Amygdala (tissue), 56 donors: ENCODE results near the gene MAEA.
"Not testable (repeated sequence)": the region's sequence is repeated elsewhere in the genome, so short reads cannot be mapped to it uniquely, and the experiment has no call there.

ENCODE experiments used
- DNase-seq, 56 donors: peaks; one replicate each; lab custom pipeline; 2025; lab: John Stamatoyannopoulos, UW

Gene MAEA

GRCh38 chr4:1330761-1331590 is 41.3 kb downstream of the MAEA start:
- no peak for DNase-seq

GRCh38 chr4:1331591-1332353 is 42.1 kb downstream of the MAEA start:
- no peak for DNase-seq

- DNase-seq = no peak
Measured at GRCh38 chr4:1332686-1333085, 43.0 kb downstream of the MAEA start.

GRCh38 chr4:1333256-1333655 is 43.6 kb downstream of the MAEA start:
- peak in 1 of 56 donors; percentile 37 for DNase-seq

- peak in 4 of 56 donors; percentile 9 to 24 (median 15) for DNase-seq
Measured at GRCh38 chr4:1333851-1334578, 44.3 kb downstream of the MAEA start.

GRCh38 chr4:1334579-1334895 is 44.8 kb downstream of the MAEA start:
- DNase-seq = peak in 17 of 56 donors; percentile 3 to 54 (median 27)

GRCh38 chr4:1335193-1335883 is 45.6 kb downstream of the MAEA start:
- DNase-seq = not testable (repeated sequence)

- no peak for DNase-seq
Measured at GRCh38 chr4:1336088-1336491, 46.4 kb downstream of the MAEA start.

GRCh38 chr4:1337376-1337831 is 47.7 kb downstream of the MAEA start:
- no peak for DNase-seq

- no peak for DNase-seq
Measured at GRCh38 chr4:1337951-1338751, 48.5 kb downstream of the MAEA start.

- DNase-seq = no peak
Measured at GRCh38 chr4:1338752-1339414, 49.2 kb downstream of the MAEA start.

GRCh38 chr4:1339489-1339888 is 49.8 kb downstream of the MAEA start:
- DNase-seq = no peak

GRCh38 chr4:1340181-1340747 is 50.6 kb downstream of the MAEA start:
- no peak for DNase-seq

- no peak for DNase-seq
Measured at GRCh38 chr4:1340861-1341260, 51.2 kb downstream of the MAEA start.

GRCh38 chr4:1342003-1342402 is 52.3 kb downstream of the MAEA start:
- no peak for DNase-seq

- no peak for DNase-seq
Measured at GRCh38 chr4:1344696-1345095, 55.0 kb downstream of the MAEA start.

- DNase-seq = peak in 35 of 56 donors; percentile 15 to 68 (median 43)
Measured at GRCh38 chr4:1345903-1346780, 56.5 kb downstream of the MAEA start.
